HEK293 (cell line): ENCODE measurements around the gene HTR2B.
"Not testable (repeated sequence)": the region's sequence is repeated elsewhere in the genome, so short reads cannot be mapped to it uniquely, and the experiment has no call there.

Experiments used
- CTCF ChIA-PET: fragments of 350-600 bp; formaldehyde crosslinking; extraction: SDS; loops from one replicate; lab custom pipeline; 2021; ENCODE audit warnings: antibody characterized with exemption; lab: Yijun Ruan, JAX
- POLR2A ChIA-PET: fragments of 300-600 bp; formaldehyde crosslinking; extraction: SDS; loops from one replicate; lab custom pipeline; 2020; ENCODE audit warnings: antibody characterized with exemption, inconsistent platforms; lab: Yijun Ruan, JAX
- H3K27ac ChIP-seq: fragments of 200-500 bp; sonication (Bioruptor generic); 2 replicates; pipeline ENCODE4 v1.5.1; 2014; ENCODE audit warnings: low read depth, low read length, control low read depth, inconsistent platforms; ENCODE audit errors: extremely low read depth
- H3K36me3 ChIP-seq, 2 experiments: fragments of 200-500 bp in 1 of 2; sonication (Bioruptor generic) in 1 of 2; 1 replicate in 1 of 2; 2 replicates in 1 of 2; pipeline ENCODE4 v1.5.1; 2014 to 2017; ENCODE audit warnings: inconsistent platforms in 2 of 2, low read length in 2 of 2; ENCODE audit not compliant: control insufficient read depth in 2 of 2, insufficient read depth in 1 of 2
- H3K4me1 ChIP-seq: fragments of 200-500 bp; sonication (Bioruptor generic); 2 replicates; pipeline ENCODE4 v1.5.1; 2014; ENCODE audit warnings: mild to moderate bottlenecking, low read length, inconsistent platforms; ENCODE audit not compliant: control insufficient read depth, insufficient read depth
- H3K4me3 ChIP-seq: 2 replicates; pipeline ENCODE4 v1.5.1; 2011; ENCODE audit warnings: low read depth, mild to moderate bottlenecking, control low read depth, low read length, moderate library complexity
- H3K9me3 ChIP-seq: fragments of 200-500 bp; sonication (Bioruptor generic); 2 replicates; pipeline ENCODE4 v1.5.1; 2014; ENCODE audit warnings: low read depth, low read length, inconsistent platforms; ENCODE audit not compliant: control insufficient read depth, insufficient read depth
- GLI4 ChIP-seq: fragments of 450-650 bp; formaldehyde crosslinking; IDR thresholded peaks from 2 replicates; pipeline ENCODE4 v1.5.1; 2016; ENCODE audit warnings: missing biosample characterization, missing genetic modification characterization
- HIC1 ChIP-seq: fragments of 450-650 bp; formaldehyde crosslinking; IDR thresholded peaks from 2 replicates; pipeline ENCODE4 v1.5.1; 2016; ENCODE audit warnings: missing biosample characterization, missing genetic modification characterization
- KLF10 ChIP-seq: fragments of 450-650 bp; IDR thresholded peaks from 2 replicates; pipeline ENCODE4 v1.5.1; 2018; ENCODE audit warnings: missing biosample characterization, mild to moderate bottlenecking, missing genetic modification characterization
- MZF1 ChIP-seq: fragments of 450-650 bp; formaldehyde crosslinking; IDR thresholded peaks from 2 replicates; pipeline ENCODE4 v1.5.1; 2017; ENCODE audit warnings: missing biosample characterization, missing genetic modification characterization, borderline replicate concordance
- PRDM4 ChIP-seq: fragments of 450-650 bp; formaldehyde crosslinking; IDR thresholded peaks from 2 replicates; pipeline ENCODE4 v1.5.1; 2017; ENCODE audit warnings: missing biosample characterization, missing genetic modification characterization
- SCRT2 ChIP-seq: fragments of 450-650 bp; formaldehyde crosslinking; IDR thresholded peaks from 2 replicates; pipeline ENCODE4 v1.5.1; 2016; ENCODE audit warnings: missing biosample characterization, missing genetic modification characterization
- SETDB1 ChIP-seq: IDR thresholded peaks from one replicate; pipeline ENCODE4 v1.6.1; 2017; ENCODE audit warnings: mild to moderate bottlenecking, low read length, moderate library complexity, mixed read lengths; ENCODE audit not compliant: insufficient read length
- TRIM28 ChIP-seq: IDR thresholded peaks from 2 replicates; pipeline ENCODE4 v1.6.1; 2011; ENCODE audit warnings: low read length, control low read depth, borderline replicate concordance
- WT1 ChIP-seq: fragments of 450-650 bp; formaldehyde crosslinking; IDR thresholded peaks from 2 replicates; pipeline ENCODE4 v1.5.1; 2016; ENCODE audit warnings: missing biosample characterization, missing genetic modification characterization
- ZBTB17 ChIP-seq: fragments of 450-650 bp; formaldehyde crosslinking; IDR thresholded peaks from 2 replicates; pipeline ENCODE4 v1.5.1; 2016; ENCODE audit warnings: missing biosample characterization, missing genetic modification characterization
- ZBTB44 ChIP-seq: fragments of 450-650 bp; IDR thresholded peaks from 2 replicates; pipeline ENCODE4 v1.5.1; 2018; ENCODE audit warnings: missing biosample characterization, mild to moderate bottlenecking, missing genetic modification characterization
- ZNF2 ChIP-seq: fragments of 450-650 bp; formaldehyde crosslinking; IDR thresholded peaks from 2 replicates; pipeline ENCODE4 v1.5.1; 2016; ENCODE audit warnings: missing biosample characterization, missing genetic modification characterization
- ZNF26 ChIP-seq: fragments of 450-650 bp; formaldehyde crosslinking; IDR thresholded peaks from 2 replicates; pipeline ENCODE4 v1.5.1; 2016; ENCODE audit warnings: missing biosample characterization, missing genetic modification characterization
- ZNF548 ChIP-seq: fragments of 450-650 bp; formaldehyde crosslinking; IDR thresholded peaks from 2 replicates; pipeline ENCODE4 v1.5.1; 2016; ENCODE audit warnings: missing biosample characterization, missing genetic modification characterization
- ZNF561 ChIP-seq: fragments of 450-650 bp; IDR thresholded peaks from 2 replicates; pipeline ENCODE4 v1.5.1; 2018; ENCODE audit warnings: missing biosample characterization, missing genetic modification characterization, borderline replicate concordance
- ZNF600 ChIP-seq: fragments of 450-650 bp; formaldehyde crosslinking; IDR thresholded peaks from 2 replicates; pipeline ENCODE4 v1.5.1; 2016; ENCODE audit warnings: missing biosample characterization, missing genetic modification characterization
- ZNF664 ChIP-seq: fragments of 450-650 bp; formaldehyde crosslinking; IDR thresholded peaks from 2 replicates; pipeline ENCODE4 v1.5.1; 2016; ENCODE audit warnings: missing biosample characterization, missing genetic modification characterization
- ZNF670 ChIP-seq: fragments of 450-650 bp; formaldehyde crosslinking; IDR thresholded peaks from 2 replicates; pipeline ENCODE4 v1.5.1; 2016; ENCODE audit warnings: missing biosample characterization, missing genetic modification characterization, low read depth
- ZNF677 ChIP-seq: fragments of 450-650 bp; IDR thresholded peaks from 2 replicates; pipeline ENCODE4 v1.5.0; 2018; ENCODE audit warnings: missing biosample characterization, mild to moderate bottlenecking, missing genetic modification characterization, moderate library complexity
- ZNF776 ChIP-seq: fragments of 450-650 bp; formaldehyde crosslinking; IDR thresholded peaks from 2 replicates; pipeline ENCODE4 v1.5.0; 2017; ENCODE audit warnings: missing biosample characterization, missing genetic modification characterization, borderline replicate concordance
- ZSCAN30 ChIP-seq: fragments of 450-650 bp; IDR thresholded peaks from 2 replicates; pipeline ENCODE4 v1.5.1; 2018; ENCODE audit warnings: missing biosample characterization, mild to moderate bottlenecking, missing genetic modification characterization, moderate library complexity

Gene HTR2B

GRCh38 chr2:231144896-231145295 lies 20.1 kb upstream of the HTR2B start:
- Histone ChIP-seq H3K36me3 (peaks cover 3 to 41% of the 10 kb centered on the region in 2 experiments), H3K4me1 (no peaks in the 10 kb centered on the region), H3K27ac (no peak overlapping the region), H3K4me3 (no peak overlapping the region), H3K9me3 (no peaks in the 10 kb centered on the region)
- TF ChIP-seq ZNF26 (tag by site-specific recombination): no peak
- TF ChIP-seq ZNF776 (tag by site-specific recombination): no peak
- TF ChIP-seq ZNF664 (tag by site-specific recombination): no peak
- no peak for TF ChIP-seq GLI4 (tag by site-specific recombination)
- no peak for TF ChIP-seq ZNF670
- no peak for TF ChIP-seq ZNF548 (tag by site-specific recombination)
- POLR2A ChIA-PET: no interaction called here
- CTCF ChIA-PET: interaction anchor here (0.7 kb wide), 1 partner anchor 49 kb away, joined by 6 read pairs; no protein-coding TSS in a partner anchor

GRCh38 chr2:231140808-231141207 lies 16.0 kb upstream of the HTR2B start:
- H3K27ac ChIP-seq, H3K4me3 ChIP-seq, H3K4me1 ChIP-seq, H3K36me3 ChIP-seq, CTCF ChIA-PET, H3K9me3 ChIP-seq: not testable (repeated sequence)
- POLR2A ChIA-PET: interaction anchor here (0.7 kb wide), 3 partner anchors 9 to 12 kb away, joined by 3 to 4 read pairs (median 3); no protein-coding TSS in a partner anchor

- no peak overlapping the region for H3K4me3 ChIP-seq
- H3K27ac ChIP-seq: no peak overlapping the region
- ChIA-PET POLR2A (no interaction called here), CTCF (no interaction called here)
- peaks cover 4% of the 10 kb centered on the region; the same call in 1 of the 2 replicates for H3K4me1 ChIP-seq
- peaks cover 0 to 5% of the 10 kb centered on the region in 2 experiments; a peak in 2 of 3 replicates for H3K36me3 ChIP-seq
- no peak for TF ChIP-seq ZBTB17 (tag by site-specific recombination)
- TF ChIP-seq, all 188 proteins: peak for 0
- H3K9me3 ChIP-seq: no peaks in the 10 kb centered on the region
Measured at GRCh38 chr2:231139796-231140195, 15.0 kb upstream of the HTR2B start.

- CTCF ChIA-PET: no interaction called here
- Histone ChIP-seq H3K4me1 (peaks cover 8% of the 10 kb centered on the region; the same call in 1 of the 2 replicates), H3K9me3 (no peaks in the 10 kb centered on the region), H3K4me3 (no peak overlapping the region), H3K27ac (no peak overlapping the region), H3K36me3 (peaks cover 0 to 5% of the 10 kb centered on the region in 2 experiments; a peak in 2 of 3 replicates)
- POLR2A ChIA-PET: no interaction called here
- no peak for TF ChIP-seq KLF10 (tag by site-specific recombination)
- TF ChIP-seq ZNF2: peak; percentile 85
- no peak for TF ChIP-seq HIC1
- peak; percentile 29 for TF ChIP-seq SETDB1
- peak; percentile 89 for TF ChIP-seq WT1 (tag by site-specific recombination)
- peak; percentile 78 for TF ChIP-seq ZNF600 (tag by site-specific recombination)
- 0 out of 2 replicates have a peak, but pooled peaks have one; percentile 21 for TF ChIP-seq MZF1 (tag by site-specific recombination)
- peak; percentile 73; the same call in 1 of the 2 replicates for TF ChIP-seq ZNF561 (tag by site-specific recombination)
- 0 out of 2 replicates have a peak, but pooled peaks have one; percentile 8 for TF ChIP-seq PRDM4 (tag by site-specific recombination)
- no peak for TF ChIP-seq ZSCAN30 (tag by site-specific recombination)
- no peak for TF ChIP-seq SCRT2 (tag by site-specific recombination)
- TF ChIP-seq ZNF677 (tag by site-specific recombination): peak; percentile 82
- peak; percentile 38; the same call in 1 of the 2 replicates for TF ChIP-seq TRIM28
- peak; percentile 30; the same call in 1 of the 2 replicates for TF ChIP-seq ZBTB44 (tag by site-specific recombination)
Measured at GRCh38 chr2:231138699-231139098, 13.9 kb upstream of the HTR2B start.
